Left ventricle myocardium inferior (tissue), 1 donor: ENCODE results near the gene CLEC4F. TPM values are rescaled to one million over a fixed set of nuclear protein-coding genes. Genes with fewer than 3 reads are reported as not detected.

Experiments used
- DNase-seq: peaks from one replicate; pipeline ENCODE4 v3.0.0-alpha.2; 2020
- H3K27ac ChIP-seq: fragments of 200-600 bp; replicated peaks from 2 replicates; pipeline ENCODE4 v1.8.0; 2021
- H3K27me3 ChIP-seq: fragments of 200-600 bp; 2 replicates; pipeline ENCODE4 v1.8.0; 2021; ENCODE audit warnings: low read depth
- H3K36me3 ChIP-seq: fragments of 200-600 bp; 2 replicates; pipeline ENCODE4 v1.8.0; 2021
- H3K4me1 ChIP-seq: fragments of 200-600 bp; 2 replicates; pipeline ENCODE4 v1.8.0; 2021
- H3K4me3 ChIP-seq: fragments of 200-600 bp; 2 replicates; pipeline ENCODE4 v1.8.0; 2021; ENCODE audit warnings: mild to moderate bottlenecking, moderate library complexity
- H3K9me3 ChIP-seq: fragments of 200-600 bp; replicated peaks from 2 replicates; pipeline ENCODE4 v1.8.0; 2021
- intact Hi-C: fragments of 100-400 bp; cut with micrococcal nuclease; formaldehyde crosslinking; loops from one replicate; pipeline ENCODE4 v1.11.0; 2022
- total RNA-seq: library from RNA; stranded (reverse); fragmentation: NEBNext Ultra II Directional; extraction: Animal tissue kit (Norgen Biotek cat#: 25700); gene quantifications from one replicate; pipeline ENCODE4 v1.2.1, GENCODE V29; 2021
- TF ChIP-seq, protein P1 (sequence below): fragments of 200-600 bp; IDR thresholded peaks from 2 replicates; pipeline ENCODE4 v1.8.0; 2021; ENCODE audit warnings: antibody characterized with exemption, mild to moderate bottlenecking, borderline replicate concordance
- donor health status: DM: no; HTN: yes; CAD: no; lungs with severe emphysema.

CLEC4F gene
- total RNA-seq, 1 donor from 2014 or later = not detected

GRCh38 chr2:70765507-70765906 lies 54.9 kb downstream of the CLEC4F start:
- TF ChIP-seq, protein P1, sequence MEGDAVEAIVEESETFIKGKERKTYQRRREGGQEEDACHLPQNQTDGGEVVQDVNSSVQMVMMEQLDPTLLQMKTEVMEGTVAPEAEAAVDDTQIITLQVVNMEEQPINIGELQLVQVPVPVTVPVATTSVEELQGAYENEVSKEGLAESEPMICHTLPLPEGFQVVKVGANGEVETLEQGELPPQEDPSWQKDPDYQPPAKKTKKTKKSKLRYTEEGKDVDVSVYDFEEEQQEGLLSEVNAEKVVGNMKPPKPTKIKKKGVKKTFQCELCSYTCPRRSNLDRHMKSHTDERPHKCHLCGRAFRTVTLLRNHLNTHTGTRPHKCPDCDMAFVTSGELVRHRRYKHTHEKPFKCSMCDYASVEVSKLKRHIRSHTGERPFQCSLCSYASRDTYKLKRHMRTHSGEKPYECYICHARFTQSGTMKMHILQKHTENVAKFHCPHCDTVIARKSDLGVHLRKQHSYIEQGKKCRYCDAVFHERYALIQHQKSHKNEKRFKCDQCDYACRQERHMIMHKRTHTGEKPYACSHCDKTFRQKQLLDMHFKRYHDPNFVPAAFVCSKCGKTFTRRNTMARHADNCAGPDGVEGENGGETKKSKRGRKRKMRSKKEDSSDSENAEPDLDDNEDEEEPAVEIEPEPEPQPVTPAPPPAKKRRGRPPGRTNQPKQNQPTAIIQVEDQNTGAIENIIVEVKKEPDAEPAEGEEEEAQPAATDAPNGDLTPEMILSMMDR = no peak
- Histone ChIP-seq H3K4me3 (no peak overlapping the region), H3K36me3 (no peaks in the 10 kb centered on the region), H3K27ac (no peak overlapping the region), H3K4me1 (peaks cover 16% of the 10 kb centered on the region), H3K9me3 (no peaks in the 10 kb centered on the region), H3K27me3 (peaks cover 83% of the 10 kb centered on the region)
- DNase-seq = no peak
- intact Hi-C loops = no loop called here

DNA sequence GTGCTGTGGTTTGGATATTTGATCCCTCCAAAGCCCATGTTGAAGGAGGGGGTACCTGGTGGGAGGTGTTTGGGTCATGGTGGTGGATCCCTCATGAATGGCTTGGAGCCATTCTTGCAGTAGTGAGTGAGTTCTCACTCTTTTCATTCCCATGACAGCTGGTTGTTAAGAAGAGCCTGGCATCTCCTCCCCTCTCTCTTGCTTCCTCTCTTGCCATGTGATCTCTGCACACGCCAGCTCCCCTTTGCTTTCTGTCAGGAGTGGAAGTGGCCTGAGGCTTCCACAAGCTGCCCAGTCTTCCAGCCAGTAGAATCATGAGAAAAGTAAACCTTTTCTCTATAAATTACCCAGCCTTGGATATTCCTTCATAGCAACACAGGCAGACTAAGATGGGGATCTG lies 61.0 kb downstream of the CLEC4F start:
- H3K27me3 ChIP-seq = peaks cover 78% of the 10 kb centered on the region
- no peaks in the 10 kb centered on the region for H3K9me3 ChIP-seq
- H3K27ac ChIP-seq = no peak overlapping the region
- H3K4me3 ChIP-seq = no peak overlapping the region
- intact Hi-C loops = no loop called here
- TF ChIP-seq, protein P1 = no peak
- no peaks in the 10 kb centered on the region for H3K36me3 ChIP-seq
- H3K4me1 ChIP-seq = no peaks in the 10 kb centered on the region
- DNase-seq = no peak

Other genes starting within 250 kb of the CLEC4F start
- 2.7 TPM for gene ADD2, start 52.4 kb downstream of the CLEC4F start, total RNA-seq
- gene FIGLA, start 30.0 kb downstream of the CLEC4F start, total RNA-seq = not detected
- gene CD207, start 15.2 kb upstream of the CLEC4F start, total RNA-seq = not detected
- gene VAX2, start 80.0 kb upstream of the CLEC4F start, total RNA-seq = 0.36 TPM
- not detected for gene ATP6V1B1, start 115.3 kb upstream of the CLEC4F start, total RNA-seq
- 0.33 TPM for gene ANKRD53, start 158.0 kb upstream of the CLEC4F start, total RNA-seq
- gene TEX261, start 174.3 kb upstream of the CLEC4F start, total RNA-seq = 50.7 TPM
- 46.7 TPM for gene NAGK, start 248.0 kb upstream of the CLEC4F start, total RNA-seq